Central memory CD4-positive, alpha-beta T cell (primary cell): ENCODE data around the gene SFXN1.
"Not testable (repeated sequence)": the region's sequence is repeated elsewhere in the genome, so short reads cannot be mapped to it uniquely, and the experiment has no call there.

Source experiments
- DNase-seq: peaks from one replicate; pipeline ENCODE4 v3.0.0; 2022

SFXN1 gene

DNA sequence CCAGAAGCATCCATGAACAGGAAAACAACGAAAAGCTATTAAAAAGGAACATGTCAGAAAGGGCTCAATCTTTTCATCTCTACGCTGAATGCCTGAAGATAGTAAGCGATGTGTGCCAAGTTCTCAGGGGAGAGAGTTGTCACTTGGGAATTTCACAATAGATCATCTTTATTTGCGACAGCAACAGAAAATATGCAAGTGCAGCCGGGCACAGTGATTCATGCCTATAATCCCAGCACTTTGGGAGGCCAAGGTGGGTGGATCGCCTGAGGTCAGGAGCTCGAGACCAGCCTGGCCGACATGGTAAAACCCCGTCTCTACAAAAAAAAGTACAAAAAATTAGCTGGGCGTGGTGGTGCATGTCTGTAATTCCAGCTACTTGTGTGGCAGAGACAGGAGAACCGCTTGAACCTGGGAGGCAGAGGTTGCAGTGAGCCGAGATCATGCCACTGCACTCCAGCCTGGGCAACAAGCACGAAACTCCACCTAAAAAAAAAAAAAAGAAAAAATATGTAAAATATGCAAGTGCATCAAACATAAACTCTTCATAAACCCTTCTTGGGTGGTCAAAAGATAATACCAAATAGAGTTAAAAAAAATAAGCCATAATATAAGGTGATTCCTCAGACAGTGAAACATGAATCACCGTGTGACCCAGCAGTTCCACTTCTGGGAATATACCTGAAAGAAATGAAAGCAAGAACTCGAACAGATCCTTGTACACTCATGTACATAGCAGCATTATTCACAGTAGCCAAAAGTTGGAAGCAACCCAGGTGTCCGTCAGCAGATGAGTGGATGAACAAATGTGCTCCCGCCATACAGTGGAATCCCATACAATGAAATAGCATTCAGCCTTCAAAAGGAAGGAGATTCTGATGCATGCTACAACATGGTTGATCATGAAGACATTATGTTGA, 16.2 kb downstream of the SFXN1 start:
- DNase-seq = no peak

DNA sequence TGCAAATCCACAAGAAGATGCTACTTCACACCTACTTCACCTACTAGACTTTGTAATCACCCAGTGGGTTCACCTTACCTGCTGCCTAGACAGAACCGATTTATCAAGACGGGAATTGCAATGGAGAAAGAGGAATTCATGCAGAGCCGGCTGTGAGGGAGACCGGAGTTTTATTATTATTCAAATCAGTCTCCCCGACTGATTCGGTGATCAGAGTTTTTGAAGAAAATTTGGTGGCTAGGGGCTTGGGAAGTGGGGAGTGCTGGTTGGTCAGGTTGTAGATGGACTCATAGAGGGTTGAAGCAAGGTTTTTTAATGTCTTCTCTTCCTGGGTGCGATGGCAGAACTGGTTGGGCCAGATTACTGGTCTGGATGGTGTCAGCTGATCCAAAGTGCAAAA, 23.4 kb downstream of the SFXN1 start:
- DNase-seq = no peak

DNA sequence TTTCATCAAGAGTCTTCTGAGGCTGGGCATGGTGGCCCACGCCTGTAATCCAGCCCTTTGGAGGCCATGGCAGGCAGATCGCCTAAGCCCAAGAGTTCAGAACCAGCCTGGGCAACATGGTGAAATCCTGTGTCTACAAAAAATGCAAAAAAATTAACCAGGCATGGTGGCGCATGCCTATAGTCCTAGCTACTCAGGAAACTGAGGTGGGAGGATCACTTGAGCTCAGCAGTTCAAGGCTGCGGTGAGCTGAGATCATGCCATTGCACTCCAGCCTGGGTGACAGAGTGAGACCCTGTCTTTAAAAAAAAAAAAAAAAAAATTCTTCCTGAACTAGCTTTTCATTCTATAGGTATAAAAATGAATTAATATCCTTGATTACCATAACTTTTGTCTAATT, 29.3 kb downstream of the SFXN1 start:
- DNase-seq = peak; percentile 45

DNA sequence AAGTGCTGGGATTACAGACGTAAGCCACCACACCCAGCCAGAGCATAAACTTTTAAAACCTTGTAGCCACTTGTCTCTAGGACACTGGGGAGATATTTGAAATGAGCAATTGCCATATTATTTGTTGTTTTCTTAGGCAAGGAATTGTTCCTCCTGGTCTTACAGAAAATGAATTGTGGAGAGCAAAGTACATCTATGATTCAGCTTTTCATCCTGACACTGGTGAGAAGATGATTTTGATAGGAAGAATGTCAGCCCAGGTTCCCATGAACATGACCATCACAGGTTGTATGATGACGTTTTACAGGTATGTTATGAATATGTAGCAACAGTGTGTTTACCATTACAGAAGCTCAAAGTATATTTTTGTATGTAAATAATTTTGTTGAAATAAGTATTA, 30.5 kb downstream of the SFXN1 start:
- DNase-seq = no peak

DNA sequence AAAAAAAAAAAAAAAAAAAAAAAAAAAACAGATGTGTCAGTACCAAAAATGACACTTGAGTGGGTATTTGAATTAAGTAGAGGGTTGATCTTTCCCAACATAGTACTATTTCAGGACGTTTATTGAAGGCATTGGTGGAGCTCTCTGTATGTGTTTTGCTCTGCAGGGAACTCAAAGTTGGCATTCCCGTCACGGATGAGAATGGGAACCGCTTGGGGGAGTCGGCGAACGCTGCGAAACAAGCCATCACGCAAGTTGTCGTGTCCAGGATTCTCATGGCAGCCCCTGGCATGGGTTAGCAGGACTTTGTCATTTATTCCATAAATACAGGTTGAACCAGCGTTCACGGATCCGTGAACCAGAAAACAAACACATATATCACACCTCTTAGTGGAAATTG, 34.9 kb downstream of the SFXN1 start:
- no peak for DNase-seq

DNA sequence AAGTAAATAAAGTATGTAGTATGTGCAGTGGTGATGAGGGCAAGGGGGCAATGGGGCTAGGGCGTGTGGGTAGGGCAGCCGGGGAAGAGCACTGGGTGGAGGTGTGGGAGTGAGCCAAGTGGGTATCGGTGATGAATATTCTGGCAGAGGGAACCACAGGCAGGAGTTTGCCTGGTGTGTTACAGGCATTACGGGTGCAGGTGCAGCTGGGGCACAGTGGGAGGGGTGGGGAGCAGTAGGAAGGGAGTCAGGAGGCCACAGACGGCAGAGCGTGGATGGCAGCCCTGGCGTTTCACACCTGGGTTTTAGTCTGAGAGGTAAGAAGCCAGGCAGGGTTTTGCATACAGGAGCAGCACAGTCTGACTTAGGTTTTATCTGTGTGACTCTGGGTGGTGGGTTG, 35.4 kb downstream of the SFXN1 start:
- DNase-seq = no peak

DNA sequence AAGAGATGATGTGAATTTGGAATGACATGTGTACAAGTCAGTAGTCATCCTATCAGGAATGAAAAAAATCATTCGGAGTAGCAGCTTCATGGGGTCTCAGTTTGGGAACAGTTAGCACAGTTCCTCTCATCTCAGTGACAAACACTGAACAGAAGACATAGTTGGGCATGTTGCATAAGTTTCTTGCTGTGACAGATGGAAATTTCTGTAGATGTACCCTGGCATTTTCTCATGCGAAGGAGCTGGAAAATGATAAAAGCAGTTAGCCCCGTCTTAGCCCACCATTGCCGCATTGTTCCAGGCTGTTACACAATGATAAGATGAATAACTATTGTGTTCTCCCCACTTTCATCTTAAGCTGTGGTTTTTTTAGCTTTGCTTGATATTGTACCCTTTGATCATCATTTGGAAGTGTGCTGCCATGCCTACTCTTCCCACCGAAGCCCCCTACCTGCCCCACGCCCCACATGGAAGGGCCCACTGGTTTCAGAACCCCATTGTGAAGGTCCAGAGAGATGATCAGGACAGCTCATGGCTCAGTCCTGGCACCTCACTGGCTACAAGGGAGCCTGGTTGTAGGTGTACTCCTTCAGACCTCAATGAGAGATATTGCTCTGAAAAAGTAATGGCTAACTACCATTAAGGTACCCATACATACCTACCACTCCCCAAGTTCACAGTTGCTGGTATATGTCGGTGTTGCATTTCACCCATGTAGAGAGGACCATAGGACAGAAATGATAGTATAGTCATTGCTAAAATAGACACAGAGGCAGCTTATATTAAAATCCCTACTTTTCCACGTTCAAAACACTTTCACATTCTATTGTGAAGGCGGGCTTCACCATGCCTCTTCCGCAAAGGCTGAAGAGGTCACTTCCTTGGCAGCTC, 38.8 kb downstream of the SFXN1 start:
- DNase-seq = no peak

DNA sequence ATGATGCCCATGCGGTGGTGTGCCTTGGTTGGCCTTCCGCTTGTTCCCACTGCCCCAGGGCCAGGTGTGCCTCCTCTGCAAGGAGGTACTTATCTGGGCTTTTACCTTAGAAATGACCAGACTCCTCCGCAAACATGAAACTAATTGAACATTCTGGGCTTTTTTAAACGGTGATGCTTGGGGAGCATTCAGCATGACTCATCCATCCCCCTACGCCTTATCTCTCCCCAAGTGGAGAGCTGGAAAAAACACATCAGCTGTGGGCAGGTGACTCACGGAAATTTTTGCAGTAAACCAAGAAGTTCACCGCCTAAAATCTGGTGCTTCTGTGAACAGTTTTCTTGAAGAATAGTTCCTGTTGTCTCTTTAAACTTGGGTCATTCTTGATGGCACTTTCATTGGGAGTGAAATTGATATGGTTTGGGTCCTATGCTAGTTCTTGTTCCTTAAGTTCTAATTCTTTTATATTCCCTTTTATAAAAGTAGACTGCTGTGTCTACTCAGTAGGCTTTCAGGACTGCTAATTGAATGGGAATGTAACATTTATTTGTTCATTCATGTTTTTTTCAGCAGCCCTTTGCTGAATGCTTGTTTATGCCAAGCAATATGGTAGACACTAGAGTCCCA, 39.6 kb downstream of the SFXN1 start:
- peak; percentile 13 for DNase-seq

DNA sequence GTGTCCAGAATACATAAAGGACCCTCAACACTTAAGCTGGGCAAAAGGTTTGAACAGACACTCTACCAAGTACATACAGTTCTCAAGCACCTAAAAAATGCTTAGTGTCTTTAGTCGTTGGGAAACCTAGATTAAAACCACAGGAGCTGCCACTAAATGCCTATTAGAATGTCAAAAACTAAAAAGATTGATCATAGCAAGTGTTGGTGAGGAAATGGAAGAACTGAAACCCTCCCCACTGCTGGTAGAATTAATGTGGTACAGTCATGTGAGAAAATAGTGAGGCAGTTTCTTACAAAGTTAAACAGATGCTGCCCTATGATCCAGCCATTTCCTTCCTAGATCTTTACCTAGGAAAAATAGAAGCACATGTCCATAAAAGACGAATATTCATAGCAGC, 40.6 kb downstream of the SFXN1 start:
- no peak for DNase-seq

DNA sequence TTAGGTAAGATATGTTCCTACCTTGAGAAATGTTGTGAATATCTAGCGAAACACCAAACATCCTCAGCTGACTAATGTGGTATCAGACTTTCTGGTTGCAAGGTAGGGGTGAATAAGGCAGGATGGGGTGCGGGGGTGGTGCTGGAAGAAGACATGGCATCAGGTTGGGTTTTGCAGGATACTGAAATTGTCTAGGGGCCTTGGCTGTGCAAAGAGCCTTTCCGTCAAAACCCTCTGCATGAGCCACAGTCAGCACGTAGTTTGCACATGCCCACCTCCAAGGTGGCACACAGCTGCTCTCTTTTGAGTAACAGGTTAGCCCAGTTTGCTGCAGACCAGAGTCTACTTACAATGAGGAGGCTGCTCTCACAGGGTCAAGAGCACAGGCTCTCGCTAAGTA, 42.0 kb downstream of the SFXN1 start:
- peak; percentile 2 for DNase-seq

DNA sequence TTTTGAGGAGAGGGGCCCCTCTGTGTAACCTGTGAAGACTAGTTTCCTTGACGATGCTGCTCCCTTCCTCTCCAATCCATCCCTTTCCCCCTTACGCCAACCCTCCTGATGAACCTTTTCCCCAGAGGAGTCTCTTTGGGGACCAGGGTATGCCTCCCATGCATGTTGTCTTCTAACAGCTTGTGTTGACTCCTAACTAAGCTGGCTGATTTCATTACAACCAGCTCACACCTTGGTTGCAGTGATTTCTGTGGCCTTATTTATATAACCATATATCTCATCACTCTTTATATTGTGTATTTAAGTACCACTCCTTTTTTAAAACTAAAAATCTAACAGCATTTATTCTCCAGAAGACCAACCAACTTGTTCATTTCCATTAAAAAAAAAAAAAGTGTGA, 42.5 kb downstream of the SFXN1 start:
- DNase-seq = no peak

DNA sequence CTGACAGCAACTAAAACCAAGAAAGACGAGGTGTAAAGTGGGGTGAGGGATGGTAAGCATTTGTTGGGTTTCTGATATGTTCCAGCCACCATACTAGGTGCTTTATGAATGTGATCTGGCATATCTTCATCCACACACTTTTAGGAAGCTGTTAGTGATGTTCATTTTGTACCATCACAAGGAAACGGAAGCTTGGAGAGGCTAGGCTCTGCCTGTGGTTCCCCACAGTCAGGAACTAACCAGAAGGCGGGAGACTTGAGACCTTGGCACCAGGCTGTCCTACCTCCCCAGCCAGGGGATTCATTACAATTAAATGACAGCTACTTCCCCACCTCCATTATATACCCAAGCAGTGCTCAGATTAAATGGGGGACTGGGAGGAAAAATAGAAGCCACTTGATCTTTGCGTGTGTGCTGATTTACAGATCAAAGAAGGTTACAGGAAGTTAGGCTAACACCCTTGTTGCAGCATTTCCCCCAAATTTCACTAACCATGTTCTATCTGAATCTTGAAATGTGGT, 43.0 kb downstream of the SFXN1 start:
- DNase-seq = peak; percentile 57

DNA sequence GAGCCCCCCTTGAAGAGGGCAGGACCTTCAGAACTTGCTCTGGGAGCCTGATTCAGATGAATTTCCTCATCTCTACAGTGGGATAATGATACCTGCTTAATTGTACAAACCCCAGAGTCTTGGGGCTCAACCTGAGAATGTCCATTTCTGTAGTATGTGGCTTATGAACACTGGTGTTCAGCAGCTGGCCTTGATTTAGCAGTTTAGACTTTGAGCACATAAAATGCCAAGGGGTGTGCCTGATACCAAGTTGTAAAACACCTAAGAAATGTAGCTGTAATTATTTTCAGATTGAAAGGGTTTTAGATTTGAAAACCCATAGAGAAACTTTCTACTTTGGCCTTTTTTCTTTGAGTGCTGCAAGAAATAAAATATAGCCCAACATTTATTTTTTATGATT, 44.9 kb downstream of the SFXN1 start:
- DNase-seq = no peak

DNA sequence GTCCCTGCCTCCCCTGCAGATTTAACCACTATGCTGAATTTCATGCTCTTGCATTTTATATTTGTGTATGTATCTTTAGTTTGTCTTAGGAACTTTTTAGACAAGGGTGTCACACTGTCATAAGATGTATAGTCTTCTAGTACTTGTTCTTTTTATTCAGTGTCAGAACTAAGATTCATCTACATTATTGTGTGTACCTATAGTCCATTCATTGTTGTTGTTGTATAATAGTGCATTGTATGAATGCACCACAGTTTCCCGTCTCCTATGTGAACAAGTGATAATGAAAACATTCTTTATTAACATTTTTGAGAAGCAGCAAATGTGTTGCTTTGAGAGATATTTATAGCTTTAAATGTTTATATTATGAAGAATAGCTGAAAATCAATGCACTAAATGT, 45.9 kb downstream of the SFXN1 start:
- DNase-seq = no peak

DNA sequence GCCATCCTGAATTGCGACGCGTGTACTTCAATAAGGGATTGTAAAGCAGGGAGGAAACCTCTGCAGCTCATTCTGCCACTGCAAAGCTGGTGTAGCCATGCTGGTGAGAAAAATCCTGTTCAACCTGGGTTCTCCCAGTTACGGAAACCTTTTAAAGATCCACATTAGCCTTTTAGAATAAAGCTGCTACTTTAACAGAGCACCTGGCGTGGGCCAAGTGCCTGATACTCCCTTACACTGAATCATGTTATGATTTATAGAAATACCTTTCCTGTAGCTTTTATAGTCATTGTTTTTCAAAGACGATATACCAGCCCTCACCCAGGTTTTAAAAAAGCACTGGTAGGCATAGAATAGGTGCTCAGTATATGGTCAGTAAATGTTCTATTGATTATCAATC, 48.3 kb downstream of the SFXN1 start:
- DNase-seq = no peak

DNA sequence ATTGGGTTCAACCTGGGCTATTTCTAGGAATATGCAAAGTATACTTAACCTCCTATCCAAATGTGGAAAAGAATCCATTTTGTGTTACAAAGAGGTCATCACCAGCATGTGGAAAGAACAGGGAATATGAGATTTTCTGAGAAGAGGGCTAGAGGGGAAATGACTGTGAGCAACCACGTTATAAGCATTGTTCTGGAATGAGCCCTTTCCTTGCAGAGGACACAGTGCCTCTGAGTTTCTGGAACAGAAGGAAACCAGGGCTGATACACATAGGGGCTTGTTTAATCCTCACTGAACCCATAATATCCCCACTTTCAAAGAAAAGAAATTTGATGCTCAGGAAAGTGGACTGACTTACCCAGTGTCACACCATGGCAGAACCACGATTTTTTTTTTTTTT, 53.0 kb downstream of the SFXN1 start:
- no peak for DNase-seq

DNA sequence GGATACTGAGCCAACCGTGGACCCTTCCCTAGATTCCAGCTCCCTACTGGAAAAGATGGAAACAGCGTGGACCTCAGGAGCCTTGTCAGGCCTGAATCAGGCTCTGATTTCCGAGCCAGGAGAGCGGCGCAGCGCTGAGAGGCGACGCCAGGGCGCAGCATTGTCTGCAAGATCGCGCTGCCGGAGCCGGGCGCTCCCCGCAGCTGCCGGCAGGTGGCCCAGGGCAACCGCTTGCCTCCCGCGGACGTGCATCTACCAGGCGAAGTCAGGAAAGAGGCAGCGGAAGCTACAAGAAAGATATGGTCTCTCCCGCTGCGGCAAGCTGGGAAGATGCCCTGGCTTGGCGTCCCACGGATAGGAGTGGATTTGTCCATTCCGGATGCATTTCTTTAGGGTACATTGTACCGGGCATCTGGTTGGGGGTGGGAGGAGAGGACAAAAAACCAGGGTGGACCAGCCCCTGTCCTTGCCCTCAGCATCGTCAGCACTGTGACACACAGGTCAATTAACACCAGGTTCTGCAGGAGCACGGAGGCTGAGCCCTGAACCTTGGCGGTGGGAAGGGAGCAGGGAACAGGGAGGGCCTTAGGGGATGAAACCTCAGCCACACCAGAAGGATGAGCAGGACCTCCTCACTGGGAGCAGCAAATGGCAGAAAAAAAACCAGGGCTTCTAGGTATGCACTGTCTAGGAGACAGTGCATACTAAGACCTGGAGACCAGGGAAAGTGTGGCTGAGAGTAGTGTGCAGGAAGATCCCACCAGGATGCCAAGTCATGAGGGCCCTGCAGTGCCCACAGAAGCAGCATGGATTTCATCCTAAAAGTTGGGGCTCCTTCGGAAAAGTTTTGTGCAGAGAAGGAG, 55.9 kb downstream of the SFXN1 start:
- peak; percentile 78 for DNase-seq

DNA sequence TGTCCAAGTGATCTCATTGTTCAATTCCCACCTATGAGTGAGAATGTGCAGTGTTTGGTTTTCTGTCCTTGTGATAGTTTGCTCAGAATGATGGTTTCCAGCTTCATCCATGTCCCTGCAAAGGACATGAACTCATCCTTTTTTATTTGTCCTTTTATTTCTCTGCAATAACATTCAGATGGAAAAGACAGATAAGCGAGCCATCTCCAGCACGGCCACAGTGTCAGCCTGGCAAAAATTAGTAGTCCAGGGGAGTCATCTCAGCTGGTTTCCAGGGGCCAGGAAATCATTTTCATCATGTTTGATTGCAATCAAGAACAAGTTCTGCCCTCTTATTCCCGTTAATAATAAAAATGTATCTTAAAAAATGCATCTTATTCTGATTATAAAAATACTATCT, 57.0 kb downstream of the SFXN1 start:
- not testable (repeated sequence) for DNase-seq

DNA sequence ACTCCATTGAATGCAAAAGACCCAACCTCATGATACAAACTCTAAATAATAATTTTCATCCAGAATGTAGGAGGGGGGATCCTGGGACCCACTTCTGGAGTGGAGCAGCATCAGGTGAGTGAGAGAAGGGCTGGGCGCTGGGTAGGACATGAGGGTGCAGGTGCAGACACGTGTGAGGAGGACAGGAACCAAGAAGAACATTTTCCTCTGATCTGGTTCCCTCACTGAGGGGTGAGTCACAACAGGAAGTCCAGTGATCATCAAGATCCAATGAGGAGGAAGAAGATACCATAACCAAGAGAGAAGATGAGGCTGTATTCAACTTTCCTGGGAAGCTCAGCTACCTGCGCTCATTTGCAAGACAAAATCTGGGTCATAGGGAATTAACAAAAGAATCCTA, 57.4 kb downstream of the SFXN1 start:
- no peak for DNase-seq

DNA sequence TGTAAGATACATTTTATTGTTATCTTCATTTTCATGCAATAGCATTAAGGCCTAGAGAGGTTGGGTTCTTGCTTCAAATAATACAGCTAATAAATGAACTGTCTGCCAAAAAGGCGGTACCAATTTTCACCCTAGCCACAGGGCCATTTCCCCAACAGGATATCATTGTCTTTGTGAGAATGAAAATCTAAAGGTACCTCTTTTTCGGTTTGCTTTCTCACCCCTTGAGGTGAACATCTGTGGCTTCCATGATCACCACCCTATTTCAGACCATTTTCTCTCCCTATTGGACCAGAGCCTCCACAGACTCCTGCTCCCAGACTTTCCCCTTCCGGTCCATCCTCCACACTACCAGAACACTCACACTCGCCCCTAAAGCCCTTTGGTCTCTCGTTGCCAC, 60.2 kb downstream of the SFXN1 start:
- DNase-seq = no peak

DNA sequence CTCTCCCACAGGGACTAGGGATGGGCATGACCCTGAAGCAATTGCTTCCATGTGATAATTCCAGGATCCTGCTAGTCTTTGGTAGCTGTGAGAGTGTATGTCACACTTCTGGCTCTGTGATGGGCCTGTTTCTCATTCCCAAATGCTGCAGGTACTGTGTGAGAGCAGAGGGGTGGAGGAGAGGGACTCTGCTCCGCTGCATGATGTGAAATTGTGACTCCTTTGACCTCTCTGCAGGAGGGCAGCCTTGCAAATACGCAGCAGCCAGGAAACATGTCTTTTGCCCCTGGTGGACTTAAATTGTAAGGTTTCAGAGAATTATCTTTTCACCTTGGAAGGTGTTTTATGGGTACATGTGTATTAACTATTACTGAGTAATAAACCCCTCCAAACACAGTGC, 61.6 kb downstream of the SFXN1 start:
- no peak for DNase-seq

DNA sequence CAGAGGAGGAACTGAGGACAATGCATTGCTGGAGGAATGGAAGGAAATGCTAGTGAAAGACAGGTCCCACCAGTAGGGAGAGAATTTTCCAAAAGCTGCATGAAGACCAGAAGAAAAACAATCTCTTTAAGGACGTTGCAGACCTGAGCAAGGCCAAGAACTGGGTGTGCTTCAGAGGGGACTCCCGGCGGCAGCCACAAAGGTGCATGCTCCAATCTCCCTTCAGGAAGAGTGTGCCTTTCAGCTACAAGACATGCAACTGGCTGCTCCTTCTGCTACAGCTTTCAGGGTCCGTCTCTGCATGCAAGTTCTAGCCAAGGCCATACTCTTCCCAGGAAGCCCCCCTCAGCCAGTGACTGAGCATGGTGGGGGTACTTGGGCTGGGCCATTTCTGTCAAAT, 62.9 kb downstream of the SFXN1 start:
- no peak for DNase-seq
